ENCODE data around the gene FNDC11. TPM values are rescaled to one million over a fixed set of nuclear protein-coding genes. Genes with fewer than 3 reads are reported as not detected.

FNDC11 gene
- total and polyA plus RNA-seq, 2 donors, result 1.1 to 1.2 TPM

DNA sequence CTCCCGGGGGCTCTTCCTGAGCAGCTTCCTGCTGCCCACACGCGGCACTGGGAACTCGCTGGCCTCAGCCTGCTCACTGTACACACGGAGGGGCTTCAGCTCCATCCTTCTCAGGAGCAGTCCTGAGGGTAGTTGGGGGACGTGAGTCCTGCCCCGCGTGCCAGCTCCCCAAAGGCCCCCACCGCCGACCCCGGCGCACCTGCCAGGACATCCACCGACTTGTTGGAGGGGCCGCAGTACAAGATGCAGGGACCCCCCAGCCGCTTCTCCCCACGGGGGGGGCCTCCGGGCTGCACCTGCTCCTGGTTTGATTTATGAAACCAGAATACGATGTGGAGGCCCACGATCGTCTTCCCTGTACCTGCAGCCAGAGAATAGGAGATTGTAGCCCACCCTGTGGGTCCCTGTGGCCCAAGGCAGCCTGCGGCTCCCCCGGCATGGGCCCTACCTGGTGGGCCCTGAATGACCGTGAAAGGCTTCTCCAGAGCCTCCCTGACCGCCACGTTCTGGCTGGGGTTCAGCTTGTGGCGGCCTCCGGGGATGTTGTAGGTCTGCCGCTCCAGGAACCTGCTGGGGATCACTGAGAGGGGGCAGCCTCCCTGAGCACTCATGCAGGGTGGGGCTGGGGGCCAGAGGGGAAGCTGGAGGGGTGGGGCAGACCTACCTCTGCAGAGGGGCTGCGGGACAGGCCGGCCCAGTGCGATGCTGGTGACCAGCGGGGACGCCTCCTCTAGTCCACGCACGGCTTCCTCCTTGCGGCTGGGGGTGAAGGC, 7.9 kb downstream of the FNDC11 start:
- Histone ChIP-seq H3K27ac (ENCODE audit: low read depth in 1 of 2, low read length in 1 of 2) (no peak overlapping the region), H3K27me3 (ENCODE audit: control insufficient read depth in 2 of 2, insufficient read depth in 1 of 2, low read length in 1 of 2) (peaks cover 0 to 3% of the 10 kb centered on the region in 2 donors), H3K4me3 (ENCODE audit: low read length in 2 of 2) (no peak overlapping the region), H3K9me3 (ENCODE audit: control insufficient read depth in 2 of 2, insufficient read depth in 1 of 2, low read length in 1 of 2) (no peaks in the 10 kb centered on the region), H3K36me3 (ENCODE audit: control insufficient read depth in 2 of 2, insufficient read depth in 2 of 2, low read length in 1 of 2) (peaks cover 4 to 28% of the 10 kb centered on the region in 2 donors), H3K4me1 (ENCODE audit: control insufficient read depth in 2 of 2, insufficient read depth in 2 of 2, low read length in 2 of 2) (no peaks in the 10 kb centered on the region)
- no peak for DNase-seq (ENCODE audit: low read depth in 6 of 9, low spot score in 9 of 9)
- 96% methylated on average over 36 of the region's 36 CpGs for WGBS

DNA sequence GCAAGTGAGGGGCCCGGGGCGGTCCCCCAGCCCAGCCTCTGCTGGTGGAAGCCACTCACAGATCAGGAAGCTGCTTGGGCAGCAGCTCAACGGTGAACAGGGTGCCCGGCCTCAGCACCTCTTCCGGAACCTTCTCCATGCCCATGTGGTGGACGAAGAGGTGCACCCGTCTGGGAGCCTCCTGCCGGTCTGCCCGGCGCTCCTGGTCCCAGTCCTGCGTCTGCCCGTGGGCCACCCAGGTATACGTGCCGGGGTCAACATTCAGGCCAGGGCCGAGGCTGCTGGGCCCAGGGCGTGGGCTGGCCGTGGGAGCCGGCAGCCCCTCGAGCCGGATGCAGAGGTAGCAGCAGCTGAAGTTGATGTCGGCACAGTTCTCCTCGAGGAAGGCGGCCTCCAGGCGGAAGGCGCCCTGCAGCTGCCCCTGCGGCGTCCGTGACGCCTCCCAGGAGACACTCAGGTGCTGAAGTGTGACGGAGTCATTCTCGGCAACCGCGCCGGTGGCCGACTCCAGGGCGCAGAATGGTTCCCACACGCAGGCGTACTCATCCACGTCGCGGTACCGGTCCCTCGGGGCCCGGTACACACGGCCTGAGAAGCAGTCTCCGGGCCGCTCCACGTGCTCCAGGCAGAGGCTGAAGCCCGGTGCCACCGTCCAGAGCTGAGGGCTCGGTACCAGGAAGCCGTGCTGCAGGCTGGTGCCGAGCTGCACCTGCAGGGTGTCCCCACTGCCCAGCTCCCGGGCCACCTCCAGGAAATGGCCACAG, 8.7 kb downstream of the FNDC11 start:
- no peak for DNase-seq (ENCODE audit: low read depth in 6 of 9, low spot score in 9 of 9)
- H3K4me3 ChIP-seq (ENCODE audit: low read length in 2 of 2), result no peak overlapping the region
- peaks cover 0 to 1% of the 10 kb centered on the region in 2 donors for H3K9me3 ChIP-seq (ENCODE audit: control insufficient read depth in 2 of 2, insufficient read depth in 1 of 2, low read length in 1 of 2)
- peaks cover 0 to 7% of the 10 kb centered on the region in 2 donors for H3K27me3 ChIP-seq (ENCODE audit: control insufficient read depth in 2 of 2, insufficient read depth in 1 of 2, low read length in 1 of 2)
- WGBS, result 95% methylated on average over 54 of the region's 54 CpGs
- H3K36me3 ChIP-seq (ENCODE audit: control insufficient read depth in 2 of 2, insufficient read depth in 2 of 2, low read length in 1 of 2), result peaks cover 4 to 28% of the 10 kb centered on the region in 2 donors
- H3K27ac ChIP-seq (ENCODE audit: low read depth in 1 of 2, low read length in 1 of 2), result no peak overlapping the region
- peaks cover 2 to 3% of the 10 kb centered on the region in 2 donors for H3K4me1 ChIP-seq (ENCODE audit: control insufficient read depth in 2 of 2, insufficient read depth in 2 of 2, low read length in 2 of 2)

DNA sequence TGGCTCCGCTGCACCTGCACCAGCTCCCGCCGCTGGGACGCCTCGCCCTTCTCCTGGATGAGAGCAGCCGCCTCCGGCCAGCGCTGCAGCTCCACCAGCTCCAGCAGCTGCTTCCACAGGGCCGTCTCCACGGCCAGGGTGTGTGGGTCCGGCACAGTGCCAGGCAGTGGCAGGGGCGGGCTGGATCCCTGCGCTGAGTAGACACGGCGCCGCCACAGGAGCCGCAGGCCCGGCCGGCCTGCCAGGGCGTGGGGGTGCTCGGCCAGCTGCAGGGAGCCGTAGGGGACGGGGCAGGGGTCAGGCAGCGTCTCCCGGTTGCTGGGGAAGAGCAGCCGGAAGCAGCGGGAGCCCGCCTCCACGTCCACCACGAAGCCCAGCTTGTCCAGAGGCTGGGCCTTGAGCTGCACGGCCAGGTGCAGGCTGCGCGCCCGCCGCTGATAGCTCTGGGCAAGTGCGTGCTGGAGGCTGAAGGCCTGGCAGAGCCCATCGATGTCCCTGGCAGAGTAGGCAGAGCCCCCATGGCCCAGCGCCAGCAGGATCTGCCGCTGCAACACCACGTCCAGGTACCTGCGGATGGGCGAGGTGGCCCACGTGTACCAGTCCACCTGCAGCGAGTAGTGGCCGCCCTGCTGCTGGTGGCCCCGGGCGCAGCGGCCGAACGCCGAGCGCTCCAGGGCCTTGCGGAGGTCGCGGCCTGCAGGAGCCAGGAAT, 9.4 kb downstream of the FNDC11 start:
- H3K4me3 ChIP-seq (ENCODE audit: low read length in 2 of 2), result no peak overlapping the region
- H3K27me3 ChIP-seq (ENCODE audit: control insufficient read depth in 2 of 2, insufficient read depth in 1 of 2, low read length in 1 of 2), result peaks cover 0 to 14% of the 10 kb centered on the region in 2 donors
- peaks cover 10% of the 10 kb centered on the region in 2 donors for H3K4me1 ChIP-seq (ENCODE audit: control insufficient read depth in 2 of 2, insufficient read depth in 2 of 2, low read length in 2 of 2)
- peaks cover 0 to 7% of the 10 kb centered on the region in 2 donors for H3K9me3 ChIP-seq (ENCODE audit: control insufficient read depth in 2 of 2, insufficient read depth in 1 of 2, low read length in 1 of 2)
- WGBS, result 98% methylated on average over 55 of the region's 55 CpGs
- H3K27ac ChIP-seq (ENCODE audit: low read depth in 1 of 2, low read length in 1 of 2), result no peak overlapping the region
- DNase-seq (ENCODE audit: low read depth in 6 of 9, low spot score in 9 of 9), result no peak
- H3K36me3 ChIP-seq (ENCODE audit: control insufficient read depth in 2 of 2, insufficient read depth in 2 of 2, low read length in 1 of 2), result peaks cover 4 to 28% of the 10 kb centered on the region in 2 donors

GRCh38 chr20:63564036-63564810, 10.3 kb downstream of the FNDC11 start:
- Histone ChIP-seq H3K4me1 (ENCODE audit: control insufficient read depth in 2 of 2, insufficient read depth in 2 of 2, low read length in 2 of 2) (peaks cover 15% of the 10 kb centered on the region in 2 donors), H3K27me3 (ENCODE audit: control insufficient read depth in 2 of 2, insufficient read depth in 1 of 2, low read length in 1 of 2) (peaks cover 2 to 23% of the 10 kb centered on the region in 2 donors), H3K36me3 (ENCODE audit: control insufficient read depth in 2 of 2, insufficient read depth in 2 of 2, low read length in 1 of 2) (peaks cover 4 to 28% of the 10 kb centered on the region in 2 donors), H3K9me3 (ENCODE audit: control insufficient read depth in 2 of 2, insufficient read depth in 1 of 2, low read length in 1 of 2) (peaks cover 0 to 7% of the 10 kb centered on the region in 2 donors), H3K4me3 (ENCODE audit: low read length in 2 of 2) (no peak overlapping the region), H3K27ac (ENCODE audit: low read depth in 1 of 2, low read length in 1 of 2) (no peak overlapping the region)
- 98% methylated on average over 62 of the region's 62 CpGs for WGBS
- DNase-seq (ENCODE audit: low read depth in 6 of 9, low spot score in 9 of 9), result no peak

DNA sequence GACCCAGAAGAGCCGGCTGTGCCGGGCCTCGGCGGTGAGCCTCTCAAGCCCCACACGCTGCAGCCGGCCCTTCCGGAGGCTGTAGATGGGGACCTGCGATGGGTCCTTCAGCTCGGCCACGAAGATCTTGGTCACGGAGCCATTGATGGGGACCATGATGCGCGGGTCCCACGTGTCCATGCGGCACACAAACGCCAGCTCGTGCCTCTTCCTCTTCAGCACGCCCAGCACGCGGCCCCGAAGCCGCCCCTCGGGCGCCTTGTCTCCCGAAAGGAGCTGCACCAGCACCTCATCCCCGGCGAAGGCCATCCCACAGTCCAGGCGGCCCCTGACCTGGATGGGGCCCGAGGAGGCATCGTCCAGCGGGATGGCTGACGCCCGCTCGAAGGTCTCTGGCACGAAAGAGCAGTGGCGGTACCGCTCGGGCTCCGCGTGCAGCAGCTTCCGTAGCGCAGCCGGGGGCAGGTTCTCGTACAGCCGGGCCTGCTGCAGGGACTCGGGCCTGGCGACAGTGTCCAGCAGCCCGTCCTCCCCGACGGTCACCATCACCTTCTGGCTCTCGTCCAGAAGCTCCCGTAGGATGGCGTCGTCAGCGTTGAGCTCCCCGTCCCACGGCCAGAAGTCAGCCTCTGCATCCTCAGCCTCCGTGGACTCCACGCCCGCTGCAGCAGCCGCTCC, 11.2 kb downstream of the FNDC11 start:
- no peak overlapping the region for H3K27ac ChIP-seq (ENCODE audit: low read depth in 1 of 2, low read length in 1 of 2)
- peaks cover 2 to 28% of the 10 kb centered on the region in 2 donors for H3K27me3 ChIP-seq (ENCODE audit: control insufficient read depth in 2 of 2, insufficient read depth in 1 of 2, low read length in 1 of 2)
- peaks cover 4 to 25% of the 10 kb centered on the region in 2 donors for H3K36me3 ChIP-seq (ENCODE audit: control insufficient read depth in 2 of 2, insufficient read depth in 2 of 2, low read length in 1 of 2)
- DNase-seq (ENCODE audit: low read depth in 6 of 9, low spot score in 9 of 9), result no peak
- H3K4me1 ChIP-seq (ENCODE audit: control insufficient read depth in 2 of 2, insufficient read depth in 2 of 2, low read length in 2 of 2), result peaks cover 15% of the 10 kb centered on the region in 2 donors
- no peak overlapping the region for H3K4me3 ChIP-seq (ENCODE audit: low read length in 2 of 2)
- WGBS, result 97% methylated on average over 61 of the region's 61 CpGs
- H3K9me3 ChIP-seq (ENCODE audit: control insufficient read depth in 2 of 2, insufficient read depth in 1 of 2, low read length in 1 of 2), result peaks cover 0 to 7% of the 10 kb centered on the region in 2 donors

DNA sequence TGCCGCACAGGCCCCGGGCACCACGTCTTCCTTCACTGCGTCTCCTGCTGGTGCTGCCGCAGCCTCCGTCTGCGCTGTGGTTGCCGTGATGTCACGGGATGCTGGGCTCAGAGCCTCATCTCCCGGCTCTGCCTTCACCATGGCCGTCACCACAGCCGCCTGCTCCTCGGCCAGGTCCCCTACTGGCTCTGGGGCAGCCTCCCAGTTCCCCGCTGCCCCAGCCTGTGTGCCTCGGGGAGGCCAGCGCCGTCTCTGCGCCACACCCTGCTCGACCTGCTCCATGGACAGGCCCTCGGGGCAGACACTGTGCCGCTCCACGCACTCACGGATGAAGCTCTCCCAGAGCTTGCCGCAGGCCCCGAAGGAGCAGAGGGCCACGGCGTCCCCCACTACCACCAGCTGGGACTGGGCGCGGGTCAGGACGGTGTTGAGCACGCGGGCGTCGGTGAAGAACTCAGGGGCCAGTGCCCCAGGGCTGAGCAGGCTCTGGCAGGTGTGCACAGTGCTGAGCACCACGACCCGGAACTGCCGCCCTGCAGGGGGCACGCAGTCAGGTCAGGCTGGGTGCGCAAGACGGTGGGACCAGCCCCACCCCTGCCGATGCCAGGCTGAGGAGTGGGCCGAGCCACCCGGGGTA, 11.9 kb downstream of the FNDC11 start:
- Histone ChIP-seq H3K4me3 (ENCODE audit: low read length in 2 of 2) (no peak overlapping the region), H3K4me1 (ENCODE audit: control insufficient read depth in 2 of 2, insufficient read depth in 2 of 2, low read length in 2 of 2) (peaks cover 15% of the 10 kb centered on the region in 2 donors), H3K9me3 (ENCODE audit: control insufficient read depth in 2 of 2, insufficient read depth in 1 of 2, low read length in 1 of 2) (peaks cover 0 to 7% of the 10 kb centered on the region in 2 donors), H3K27me3 (ENCODE audit: control insufficient read depth in 2 of 2, insufficient read depth in 1 of 2, low read length in 1 of 2) (peaks cover 2 to 28% of the 10 kb centered on the region in 2 donors), H3K36me3 (ENCODE audit: control insufficient read depth in 2 of 2, insufficient read depth in 2 of 2, low read length in 1 of 2) (peaks cover 4 to 21% of the 10 kb centered on the region in 2 donors), H3K27ac (ENCODE audit: low read depth in 1 of 2, low read length in 1 of 2) (no peak overlapping the region)
- WGBS, result 98% methylated on average over 43 of the region's 43 CpGs
- DNase-seq (ENCODE audit: low read depth in 6 of 9, low spot score in 9 of 9), result no peak

DNA sequence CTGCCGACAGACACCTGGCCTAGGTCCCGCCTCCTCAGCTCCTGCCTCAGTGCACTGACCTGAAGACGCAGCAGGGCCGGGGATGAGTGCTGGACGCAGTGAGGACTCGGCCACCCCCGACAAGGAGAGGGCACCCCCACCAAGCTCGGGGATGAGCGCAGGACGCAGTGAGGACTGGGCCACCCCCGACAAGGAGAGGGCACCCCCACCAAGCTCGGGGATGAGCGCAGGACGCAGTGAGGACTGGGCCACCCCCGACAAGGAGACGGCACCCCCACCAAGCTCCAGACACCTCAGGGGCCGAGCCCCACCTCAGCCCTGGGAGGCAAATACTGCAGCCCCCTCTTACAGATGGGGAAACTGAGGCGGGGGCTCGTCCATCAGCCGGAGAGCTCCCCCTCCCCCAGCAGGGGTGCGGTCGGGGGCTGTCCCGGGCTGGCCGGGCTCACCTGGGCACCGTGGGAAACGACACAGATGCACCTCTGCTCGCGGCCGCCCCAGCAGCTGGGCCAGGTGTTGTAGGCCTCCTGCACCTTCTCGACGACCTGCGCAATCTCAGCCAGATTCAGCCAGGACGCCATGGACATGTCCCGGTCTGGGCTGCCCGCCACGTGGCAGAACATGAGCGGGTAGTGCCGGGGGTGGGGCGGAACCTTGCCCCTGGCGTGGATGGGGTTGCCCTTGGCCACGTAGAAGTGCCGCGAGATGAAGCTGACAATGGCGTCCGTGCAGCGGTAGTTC, 12.6 kb downstream of the FNDC11 start:
- 92% methylated on average over 46 of the region's 46 CpGs for WGBS
- H3K36me3 ChIP-seq (ENCODE audit: control insufficient read depth in 2 of 2, insufficient read depth in 2 of 2, low read length in 1 of 2), result peaks cover 0 to 17% of the 10 kb centered on the region in 2 donors
- DNase-seq (ENCODE audit: low read depth in 6 of 9, low spot score in 9 of 9), result no peak
- no peak overlapping the region for H3K4me3 ChIP-seq (ENCODE audit: low read length in 2 of 2)
- no peak overlapping the region for H3K27ac ChIP-seq (ENCODE audit: low read depth in 1 of 2, low read length in 1 of 2)
- H3K27me3 ChIP-seq (ENCODE audit: control insufficient read depth in 2 of 2, insufficient read depth in 1 of 2, low read length in 1 of 2), result peaks cover 2 to 28% of the 10 kb centered on the region in 2 donors
- H3K4me1 ChIP-seq (ENCODE audit: control insufficient read depth in 2 of 2, insufficient read depth in 2 of 2, low read length in 2 of 2), result peaks cover 15% of the 10 kb centered on the region in 2 donors
- peaks cover 0 to 7% of the 10 kb centered on the region in 2 donors for H3K9me3 ChIP-seq (ENCODE audit: control insufficient read depth in 2 of 2, insufficient read depth in 1 of 2, low read length in 1 of 2)
